EL (cell line): ENCODE measurements around the gene DESI1.
"Not testable (repeated sequence)": the region's sequence is repeated elsewhere in the genome, so short reads cannot be mapped to it uniquely, and the experiment has no call there.

Experiments used
- DNase-seq: peaks from one replicate; pipeline ENCODE4 v3.0.0-alpha.2; 2016

Gene DESI1

GRCh38 chr22:41582694-41583093, 38.1 kb downstream of the DESI1 start:
- no peak for DNase-seq

GRCh38 chr22:41579997-41580355, 40.9 kb downstream of the DESI1 start:
- DNase-seq: no peak

- DNase-seq: no peak
Measured at GRCh38 chr22:41579297-41579996, 41.4 kb downstream of the DESI1 start.

- DNase-seq: no peak
Measured at GRCh38 chr22:41578818-41579217, 42.0 kb downstream of the DESI1 start.

GRCh38 chr22:41578114-41578513, 42.7 kb downstream of the DESI1 start:
- DNase-seq: no peak

- peak; percentile 39 for DNase-seq
Measured at GRCh38 chr22:41576877-41577276, 44.0 kb downstream of the DESI1 start.

DNA sequence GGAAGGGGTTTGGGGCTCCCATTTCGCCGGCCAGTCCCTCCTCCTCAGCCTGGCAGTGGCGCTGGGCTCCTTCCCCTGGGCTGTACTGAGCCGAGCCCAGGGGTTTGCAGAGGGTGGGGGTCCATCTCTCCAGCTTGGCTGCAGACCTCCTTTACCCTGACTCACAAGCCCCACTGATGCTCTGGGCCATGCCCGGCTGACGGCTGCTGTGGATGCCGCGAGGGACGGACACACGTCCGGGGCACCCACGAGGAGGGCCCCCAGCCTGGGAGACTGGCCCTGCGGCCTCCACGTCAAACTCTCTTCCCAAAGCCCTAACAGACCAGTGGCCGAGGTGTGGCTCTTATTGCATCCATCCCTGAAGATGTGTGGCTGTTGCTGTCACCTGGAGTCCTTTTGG, 45.3 kb downstream of the DESI1 start:
- DNase-seq: no peak

DNA sequence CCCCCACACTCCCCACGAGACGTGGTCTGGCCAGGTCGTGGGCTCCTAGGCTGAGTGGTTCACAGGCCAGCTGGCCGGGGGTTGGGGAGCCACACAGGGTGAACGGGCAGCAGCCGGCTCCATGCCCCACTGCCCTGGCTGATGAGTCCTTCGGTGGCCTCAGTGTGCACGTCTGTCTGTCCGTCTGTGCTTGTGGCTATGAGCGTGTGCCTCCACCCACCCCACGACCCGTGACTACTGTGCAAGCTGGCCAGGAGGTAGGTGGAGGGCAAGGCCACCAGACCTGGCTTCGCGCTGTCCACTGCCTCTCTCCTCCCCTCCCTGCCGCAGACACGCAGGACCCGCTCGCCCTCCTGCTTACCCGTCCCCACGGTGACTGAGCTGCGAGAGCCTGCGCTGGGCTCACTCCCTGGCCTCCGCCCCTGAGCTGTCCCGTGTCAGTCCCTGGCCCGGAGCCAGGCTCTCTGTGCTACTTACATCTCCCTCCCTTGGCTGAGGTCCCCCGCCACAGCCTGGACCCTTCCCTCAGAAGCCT, 45.9 kb downstream of the DESI1 start:
- DNase-seq: no peak

GRCh38 chr22:41573677-41574076, 47.2 kb downstream of the DESI1 start:
- DNase-seq: no peak

- DNase-seq: not testable (repeated sequence)
Measured at GRCh38 chr22:41572305-41572704, 48.5 kb downstream of the DESI1 start.

DNA sequence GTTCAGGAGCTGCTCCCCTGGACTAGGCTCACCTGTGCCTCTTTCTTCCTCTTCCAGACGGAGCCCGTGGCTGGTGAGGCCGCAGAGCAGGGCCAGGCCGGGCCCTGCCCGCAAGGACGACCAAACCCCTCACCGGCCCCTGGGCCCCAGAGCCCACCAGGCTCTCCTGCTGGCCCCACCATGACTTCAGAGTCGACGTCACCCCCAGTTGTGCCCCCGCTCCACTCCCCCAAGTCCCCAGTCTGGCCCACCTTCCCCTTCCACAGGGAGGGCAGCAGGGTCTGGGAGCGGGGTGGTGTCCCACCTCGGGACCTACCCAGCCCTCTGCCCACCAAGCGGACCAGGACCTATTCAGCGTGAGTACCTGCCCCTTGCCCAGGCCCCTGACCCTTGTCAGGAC, 49.1 kb downstream of the DESI1 start:
- DNase-seq: no peak

GRCh38 chr22:41570221-41570620, 50.6 kb downstream of the DESI1 start:
- DNase-seq: no peak

DNA sequence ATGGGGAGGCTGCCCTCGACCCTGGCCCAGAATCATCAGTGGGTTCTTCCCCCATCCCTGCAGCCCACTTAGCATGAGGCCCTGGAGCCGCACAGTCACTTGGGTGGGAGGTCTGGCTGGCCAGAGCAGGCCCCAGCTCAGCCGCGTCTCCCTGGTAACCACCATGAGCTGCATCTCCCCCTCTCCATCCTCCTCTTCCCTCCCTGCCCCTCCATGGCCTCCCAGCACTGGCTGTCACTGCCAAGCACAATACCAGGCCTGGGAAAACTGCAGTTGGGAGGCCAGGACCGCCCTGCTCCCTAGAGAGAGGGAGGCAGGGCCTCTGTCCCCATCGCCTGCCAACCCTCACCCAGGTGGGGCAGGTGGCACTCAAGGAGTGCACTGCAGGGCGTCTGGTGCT, 52.0 kb downstream of the DESI1 start:
- DNase-seq: no peak

DNA sequence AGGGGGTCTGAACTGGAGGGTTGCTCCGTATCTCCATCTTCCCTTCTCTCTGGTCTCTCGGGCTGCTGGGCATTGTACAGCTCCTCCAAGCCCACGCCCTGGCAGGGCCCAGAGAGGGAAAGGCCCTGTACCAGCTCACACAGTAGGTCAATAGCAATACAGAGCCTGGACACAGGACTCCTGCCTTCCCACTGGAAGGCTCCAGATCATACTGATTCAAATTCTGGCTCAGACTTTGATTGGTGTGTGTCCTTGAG, 53.4 kb downstream of the DESI1 start:
- DNase-seq: no peak

- peak; percentile 90 for DNase-seq
Measured at GRCh38 chr22:41565403-41566054, 55.3 kb downstream of the DESI1 start.

DNA sequence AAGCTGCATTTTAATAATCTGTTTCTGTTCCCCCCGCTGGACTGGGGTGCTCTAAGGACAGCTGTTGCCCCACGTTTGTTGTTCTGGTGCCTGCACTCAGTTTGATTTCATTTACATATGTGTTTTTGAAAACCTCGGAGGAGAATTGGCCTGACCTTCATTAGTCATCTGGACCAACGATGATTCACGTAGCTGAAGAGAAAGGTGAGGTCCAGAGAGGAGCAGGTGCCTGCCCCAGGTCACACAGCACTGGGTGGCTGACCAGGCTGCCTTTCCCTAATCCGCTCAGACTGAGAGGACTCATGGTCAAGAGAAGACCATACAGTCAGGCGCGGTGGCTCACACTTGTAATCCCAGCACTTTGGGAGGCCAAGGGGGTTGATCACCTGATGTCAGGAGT, 56.3 kb downstream of the DESI1 start:
- DNase-seq: peak; percentile 33

DNA sequence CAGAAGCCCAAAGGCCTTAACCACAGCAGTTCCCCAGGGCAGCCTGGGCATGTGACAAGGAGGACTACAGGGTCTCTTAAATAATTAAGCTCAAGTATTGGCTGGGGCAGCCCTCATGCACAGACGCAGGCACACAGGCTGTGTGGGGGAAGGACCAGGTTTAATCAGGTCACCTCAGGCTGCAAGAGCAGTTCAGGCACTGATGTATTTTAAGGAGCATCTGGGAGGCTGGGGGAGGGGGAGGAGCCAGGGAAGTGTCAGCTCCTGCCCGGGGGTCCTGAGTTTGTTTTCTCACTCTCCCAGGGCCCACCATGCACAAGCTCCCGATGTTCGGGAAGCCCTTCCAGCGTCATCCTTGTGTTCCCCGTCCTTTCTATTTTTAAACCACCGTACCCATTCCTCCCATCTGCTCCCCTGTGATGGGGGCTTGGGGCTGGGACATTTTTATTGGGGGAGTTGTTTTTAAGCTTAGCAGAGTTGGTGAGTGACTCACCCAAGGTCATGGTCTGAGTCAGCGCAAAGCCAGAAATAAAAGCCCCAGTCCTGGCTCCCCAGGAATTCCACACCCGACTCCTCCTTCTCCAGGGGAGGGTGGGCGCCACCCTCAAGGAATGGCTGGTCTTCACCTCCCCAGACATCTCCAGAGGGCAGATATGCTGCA, 57.7 kb downstream of the DESI1 start:
- DNase-seq: peak; percentile 92

DNA sequence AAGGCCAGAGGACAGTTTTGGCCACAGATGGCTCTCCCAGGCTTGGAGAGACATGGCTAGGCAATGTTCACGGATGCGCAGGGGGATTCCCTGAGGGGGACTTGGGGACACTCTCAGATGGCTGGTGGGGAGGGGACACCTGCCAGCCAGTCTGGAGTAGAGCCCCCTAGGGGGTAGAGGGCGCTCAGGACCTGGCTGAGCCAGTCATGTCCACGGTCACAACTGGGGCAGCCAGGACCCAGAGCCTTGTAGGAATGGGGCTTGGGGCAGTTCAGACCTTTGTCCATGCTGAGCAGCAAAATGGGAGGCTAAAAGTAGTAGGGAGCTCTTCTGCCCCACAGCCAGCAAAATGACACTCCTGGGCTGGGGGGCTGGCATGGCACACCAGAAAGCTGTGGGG, 58.4 kb downstream of the DESI1 start:
- DNase-seq: no peak

- no peak for DNase-seq
Measured at GRCh38 chr22:41561788-41562187, 59.1 kb downstream of the DESI1 start.

GRCh38 chr22:41561335-41561734, 59.5 kb downstream of the DESI1 start:
- no peak for DNase-seq

DNA sequence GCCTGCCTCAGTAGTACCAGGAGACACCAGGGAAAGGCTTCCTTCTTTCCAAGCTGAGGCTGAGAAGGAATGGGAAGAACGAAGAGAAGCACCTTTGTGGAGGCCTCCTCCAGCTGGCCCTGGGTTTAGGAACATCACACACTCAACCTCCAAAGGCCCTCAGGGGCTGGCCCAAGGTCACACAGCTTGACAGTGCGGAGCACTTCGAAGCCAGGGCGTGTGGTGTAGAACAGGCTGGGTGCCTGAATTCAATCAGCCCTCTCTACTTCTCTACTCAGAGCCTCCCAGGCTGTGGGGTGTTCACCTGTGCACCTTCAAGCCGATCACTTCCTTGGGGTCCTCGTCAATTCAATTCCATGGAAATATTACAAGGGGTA, 60.8 kb downstream of the DESI1 start:
- no peak for DNase-seq

GRCh38 chr22:41558241-41558630, 62.6 kb downstream of the DESI1 start:
- not testable (repeated sequence) for DNase-seq

GRCh38 chr22:41557401-41558240, 63.2 kb downstream of the DESI1 start:
- DNase-seq: peak; percentile 80

DNA sequence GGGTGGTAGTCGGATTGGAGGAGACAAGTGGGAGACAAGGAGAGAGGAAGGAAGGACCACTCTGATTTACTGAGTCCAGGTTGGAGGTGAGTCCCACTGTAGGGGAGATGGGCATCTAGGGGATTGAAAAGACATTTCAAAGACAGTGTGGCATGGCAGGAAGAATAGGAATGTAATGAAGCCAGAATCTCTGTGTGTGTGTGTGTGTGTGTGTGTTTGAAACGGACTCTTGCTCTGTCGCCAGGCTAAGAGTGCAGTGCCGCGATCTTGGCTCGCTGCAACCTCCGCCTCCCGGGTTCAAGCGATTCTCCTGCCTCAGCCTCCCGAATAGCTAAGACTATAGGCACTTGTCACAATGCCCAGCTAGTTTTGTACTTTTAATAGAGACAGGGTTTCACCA, 64.3 kb downstream of the DESI1 start:
- DNase-seq: no peak
